Esophagus squamous epithelium (tissue), 5 donors: ENCODE results near the gene VEGFB. TPM values are rescaled to one million over a fixed set of nuclear protein-coding genes. Genes with fewer than 3 reads are reported as not detected.

Source experiments
- DNase-seq: peaks from one replicate; lab custom pipeline; 2025; lab: John Stamatoyannopoulos, UW
- H3K27ac ChIP-seq, 4 donors: fragments of 200-600 bp; sonication (generic); one replicate each; pipeline ENCODE4 v1.5.1; 2016 to 2019; ENCODE audit warnings: mild to moderate bottlenecking in 1 of 4
- H3K27me3 ChIP-seq, 4 donors: fragments of 200-600 bp; sonication (generic); 1 replicate in 3 of 4; 2 replicates in 1 of 4; pipeline versions ENCODE4 v1.5.1 to v1.6.0; 2017 to 2021; ENCODE audit warnings: antibody characterized with exemption in 1 of 4
- H3K36me3 ChIP-seq, 3 donors: fragments of 200-600 bp; sonication (generic); one replicate each; pipeline ENCODE4 v1.5.1; 2016 to 2019
- H3K4me1 ChIP-seq, 3 donors: fragments of 200-600 bp; sonication (generic); one replicate each; pipeline ENCODE4 v1.5.1; 2017 to 2019
- H3K4me3 ChIP-seq, 4 donors: fragments of 200-600 bp; sonication (generic); 1 replicate in 3 of 4; 2 replicates in 1 of 4; pipeline ENCODE4 v1.5.1; 2016 to 2019; ENCODE audit warnings: mild to moderate bottlenecking in 2 of 4, moderate library complexity in 1 of 4
- H3K9me3 ChIP-seq, 3 donors: fragments of 200-600 bp; sonication (generic); one replicate each; pipeline ENCODE4 v1.5.1; 2016 to 2019
- POLR2A ChIP-seq, 4 donors: fragments of 450-650 bp; IDR thresholded peaks; one replicate each; pipeline ENCODE4 v1.6.1; 2017; ENCODE audit warnings: antibody characterized with exemption in 4 of 4, mild to moderate bottlenecking in 4 of 4, moderate library complexity in 3 of 4
- WGBS, 2 donors: methylation state at CpG; one replicate each; pipeline ENCODE4 v1.1.5; 2018; 5-methylcytosine and 5-hydroxymethylcytosine counted together
- intact Hi-C: fragments of 100-400 bp; cut with DNase I; formaldehyde crosslinking; loops from one replicate; pipeline ENCODE4 v1.15.0; 2022
- total RNA-seq, 4 donors: library from RNA; depleted of rRNA; stranded (reverse); fragments of >200 nt; gene quantifications; one replicate each; pipeline ENCODE4 v1.1.0, GENCODE V29; 2016
- TF ChIP-seq, protein P1 (sequence below), 6 experiments: fragments of 450-650 bp in 4 of 6; fragments of 200-600 bp in 2 of 6; sonication (generic) in 2 of 6; IDR thresholded peaks; one replicate each; pipeline ENCODE4 v1.5.1; 2016 to 2019; ENCODE audit warnings: antibody characterized with exemption in 6 of 6, mild to moderate bottlenecking in 4 of 6, moderate library complexity in 4 of 6
- donor health status: DM: yes; HTN: yes; CAD: no.

Gene VEGFB
- total RNA-seq, 4 donors from 2014 or later: 18.0 to 50.5 (median 30.9) TPM

DNA sequence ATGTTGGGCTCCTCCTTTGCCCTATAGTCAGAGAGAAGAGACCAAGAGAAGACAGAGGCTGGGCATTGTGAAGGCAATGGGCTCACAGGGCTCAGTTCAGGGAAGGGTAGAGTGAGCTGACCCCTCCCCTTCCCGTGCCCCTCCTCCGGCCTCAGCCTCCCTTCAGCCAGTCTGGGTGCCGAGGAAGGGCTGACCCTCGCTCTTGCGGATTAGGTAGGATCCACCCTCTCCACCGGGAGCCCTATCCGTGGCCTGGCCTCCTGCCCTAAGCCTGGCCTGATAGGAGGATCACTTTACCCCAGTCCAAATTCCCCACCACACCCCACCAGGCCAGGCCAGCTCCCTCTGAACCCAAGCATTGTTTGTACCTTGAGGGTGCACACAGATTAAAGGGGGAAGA, 14.2 kb downstream of the VEGFB start:
- no peak for DNase-seq
- H3K4me3 ChIP-seq: no peak overlapping the region
- peaks cover 46 to 79% (median 59%) of the 10 kb centered on the region in 3 donors for H3K4me1 ChIP-seq
- peaks cover 0 to 15% (median 0%) of the 10 kb centered on the region in 3 donors for H3K36me3 ChIP-seq
- WGBS, 2 donors: 79% methylated on average over 6 of the region's 7 CpGs; no CpG with 5 or more reads in 1 of the 2 donors
- no peaks in the 10 kb centered on the region for H3K9me3 ChIP-seq
- H3K27ac ChIP-seq: no peak overlapping the region
- no peak for TF ChIP-seq POLR2A (IDR thresholded peaks at IDR 0.05)
- TF ChIP-seq, protein P1, sequence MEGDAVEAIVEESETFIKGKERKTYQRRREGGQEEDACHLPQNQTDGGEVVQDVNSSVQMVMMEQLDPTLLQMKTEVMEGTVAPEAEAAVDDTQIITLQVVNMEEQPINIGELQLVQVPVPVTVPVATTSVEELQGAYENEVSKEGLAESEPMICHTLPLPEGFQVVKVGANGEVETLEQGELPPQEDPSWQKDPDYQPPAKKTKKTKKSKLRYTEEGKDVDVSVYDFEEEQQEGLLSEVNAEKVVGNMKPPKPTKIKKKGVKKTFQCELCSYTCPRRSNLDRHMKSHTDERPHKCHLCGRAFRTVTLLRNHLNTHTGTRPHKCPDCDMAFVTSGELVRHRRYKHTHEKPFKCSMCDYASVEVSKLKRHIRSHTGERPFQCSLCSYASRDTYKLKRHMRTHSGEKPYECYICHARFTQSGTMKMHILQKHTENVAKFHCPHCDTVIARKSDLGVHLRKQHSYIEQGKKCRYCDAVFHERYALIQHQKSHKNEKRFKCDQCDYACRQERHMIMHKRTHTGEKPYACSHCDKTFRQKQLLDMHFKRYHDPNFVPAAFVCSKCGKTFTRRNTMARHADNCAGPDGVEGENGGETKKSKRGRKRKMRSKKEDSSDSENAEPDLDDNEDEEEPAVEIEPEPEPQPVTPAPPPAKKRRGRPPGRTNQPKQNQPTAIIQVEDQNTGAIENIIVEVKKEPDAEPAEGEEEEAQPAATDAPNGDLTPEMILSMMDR (IDR thresholded peaks at IDR 0.05): no peak
- intact Hi-C loops: no loop called here
- H3K27me3 ChIP-seq: no peaks in the 10 kb centered on the region

GRCh38 chr11:64249038-64249437, 14.7 kb downstream of the VEGFB start:
- Histone ChIP-seq H3K27ac (no peak overlapping the region), H3K4me1 (peaks cover 44 to 79% (median 60%) of the 10 kb centered on the region in 3 donors), H3K27me3 (no peaks in the 10 kb centered on the region), H3K4me3 (no peak overlapping the region), H3K9me3 (no peaks in the 10 kb centered on the region), H3K36me3 (peaks cover 0 to 13% (median 0%) of the 10 kb centered on the region in 3 donors)
- 92 to 100% methylated on average over 4 of the region's 4 CpGs for WGBS, 2 donors
- DNase-seq: no peak
- intact Hi-C loops: no loop called here
- TF ChIP-seq POLR2A (IDR thresholded peaks at IDR 0.05): no peak
- TF ChIP-seq, protein P1 (IDR thresholded peaks at IDR 0.05): no peak

- no peak for DNase-seq
- TF ChIP-seq, protein P1 (IDR thresholded peaks at IDR 0.05): no peak
- Histone ChIP-seq H3K9me3 (no peaks in the 10 kb centered on the region), H3K27me3 (no peaks in the 10 kb centered on the region), H3K36me3 (peaks cover 0 to 13% (median 6%) of the 10 kb centered on the region in 3 donors), H3K4me1 (peaks cover 41 to 75% (median 55%) of the 10 kb centered on the region in 3 donors), H3K27ac (no peak overlapping the region), H3K4me3 (no peak overlapping the region)
- WGBS, 2 donors: 83 to 93% methylated on average over 3 to 4 of the region's 8 CpGs
- intact Hi-C loops: no loop called here
These were observed 15.4 kb downstream of the VEGFB start for GRCh38 chr11:64249563-64250414.

DNA sequence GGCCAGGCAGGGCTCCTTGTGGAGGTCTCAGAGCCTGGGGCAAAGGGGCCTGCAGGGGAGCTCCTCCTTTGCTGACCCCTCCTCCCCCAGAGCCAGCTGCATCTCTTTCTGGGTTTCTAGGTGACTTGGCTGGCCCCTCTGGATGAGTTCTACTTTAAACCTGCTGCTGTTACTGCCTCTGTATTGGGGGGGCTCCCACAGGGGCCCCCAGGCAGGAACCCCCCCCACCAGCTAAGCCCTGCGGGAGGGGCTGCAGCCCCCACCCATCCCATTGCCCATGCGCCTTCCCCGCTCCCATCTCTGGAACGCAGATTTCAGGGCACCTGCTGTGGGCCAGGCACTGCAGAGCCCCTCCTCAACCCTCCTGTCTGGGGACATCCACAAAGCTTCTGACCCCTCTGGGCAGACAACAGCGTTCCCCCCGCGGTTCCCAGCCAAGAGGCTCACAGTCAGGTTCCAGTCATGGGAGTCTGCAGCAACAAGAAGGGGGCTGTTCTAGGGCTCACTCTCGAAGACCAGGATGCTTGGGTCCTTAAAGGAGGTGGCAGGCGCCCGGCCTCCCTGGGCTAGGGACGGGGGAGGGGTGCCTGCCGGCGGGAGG, 16.1 kb downstream of the VEGFB start:
- intact Hi-C loops: no loop called here
- H3K27me3 ChIP-seq: no peaks in the 10 kb centered on the region
- H3K9me3 ChIP-seq: no peaks in the 10 kb centered on the region
- peak overlapping the region; percentile 81 to 91 (median 89) for H3K27ac ChIP-seq
- no peak for DNase-seq
- no CpG with 5 or more reads among the region's 13 CpGs for WGBS, 2 donors
- peak overlapping the region; percentile 73 to 94 (median 76) for H3K4me3 ChIP-seq
- H3K36me3 ChIP-seq: peaks cover 0 to 17% (median 11%) of the 10 kb centered on the region in 3 donors
- peaks cover 33 to 68% (median 48%) of the 10 kb centered on the region in 3 donors for H3K4me1 ChIP-seq
- TF ChIP-seq, protein P1 (IDR thresholded peaks at IDR 0.05): no peak
- no peak for TF ChIP-seq POLR2A (IDR thresholded peaks at IDR 0.05)
